ENCODE data around the gene HYCC2. TPM values are rescaled to one million over a fixed set of nuclear protein-coding genes. Genes with fewer than 3 reads are reported as not detected.
"Not testable (repeated sequence)": the region's sequence is repeated elsewhere in the genome, so short reads cannot be mapped to it uniquely, and the experiment has no call there.

HYCC2 gene
- total RNA-seq, 1 donor from 2014 or later, result 6.9 TPM

- no peak for DNase-seq (ENCODE audit: low read depth)
- TF ChIP-seq, protein P1, sequence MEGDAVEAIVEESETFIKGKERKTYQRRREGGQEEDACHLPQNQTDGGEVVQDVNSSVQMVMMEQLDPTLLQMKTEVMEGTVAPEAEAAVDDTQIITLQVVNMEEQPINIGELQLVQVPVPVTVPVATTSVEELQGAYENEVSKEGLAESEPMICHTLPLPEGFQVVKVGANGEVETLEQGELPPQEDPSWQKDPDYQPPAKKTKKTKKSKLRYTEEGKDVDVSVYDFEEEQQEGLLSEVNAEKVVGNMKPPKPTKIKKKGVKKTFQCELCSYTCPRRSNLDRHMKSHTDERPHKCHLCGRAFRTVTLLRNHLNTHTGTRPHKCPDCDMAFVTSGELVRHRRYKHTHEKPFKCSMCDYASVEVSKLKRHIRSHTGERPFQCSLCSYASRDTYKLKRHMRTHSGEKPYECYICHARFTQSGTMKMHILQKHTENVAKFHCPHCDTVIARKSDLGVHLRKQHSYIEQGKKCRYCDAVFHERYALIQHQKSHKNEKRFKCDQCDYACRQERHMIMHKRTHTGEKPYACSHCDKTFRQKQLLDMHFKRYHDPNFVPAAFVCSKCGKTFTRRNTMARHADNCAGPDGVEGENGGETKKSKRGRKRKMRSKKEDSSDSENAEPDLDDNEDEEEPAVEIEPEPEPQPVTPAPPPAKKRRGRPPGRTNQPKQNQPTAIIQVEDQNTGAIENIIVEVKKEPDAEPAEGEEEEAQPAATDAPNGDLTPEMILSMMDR (IDR thresholded peaks at IDR 0.05; ENCODE audit: insufficient read depth, low read length, poor library complexity, severe bottlenecking), result no peak
- Histone ChIP-seq H3K36me3 (ENCODE audit: control insufficient read depth, insufficient read depth, low read length) (no peaks in the 10 kb centered on the region), H3K4me3 (ENCODE audit: low read depth, low read length) (no peak overlapping the region), H3K27me3 (ENCODE audit: control insufficient read depth, insufficient read depth, low read length) (no peaks in the 10 kb centered on the region)
Measured at GRCh38 chr2:201064797-201065329, 6.6 kb downstream of the HYCC2 start.

DNA sequence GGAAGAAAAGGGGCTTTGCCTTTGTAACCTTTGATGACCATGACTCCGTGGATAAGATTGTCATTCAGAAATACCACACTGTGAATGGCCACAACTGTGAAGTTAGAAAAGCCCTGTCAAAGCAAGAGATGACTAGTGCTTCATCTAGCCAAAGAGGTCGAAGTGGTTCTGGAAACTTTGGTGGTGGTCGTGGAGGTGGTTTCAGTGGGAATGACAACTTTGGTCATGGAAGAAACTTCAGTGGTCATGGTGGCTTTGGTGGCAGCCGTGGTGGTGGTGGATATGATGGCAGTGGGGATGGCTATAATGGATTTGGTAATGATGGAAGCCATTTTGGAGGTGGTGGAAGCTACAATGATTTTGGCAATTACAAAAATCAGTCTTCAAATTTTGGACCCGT is 8.0 kb downstream of the HYCC2 start:
- not testable (repeated sequence) for H3K36me3 ChIP-seq (ENCODE audit: control insufficient read depth, insufficient read depth, low read length); H3K27me3 ChIP-seq (ENCODE audit: control insufficient read depth, insufficient read depth, low read length); H3K4me3 ChIP-seq (ENCODE audit: low read depth, low read length); DNase-seq (ENCODE audit: low read depth)

DNA sequence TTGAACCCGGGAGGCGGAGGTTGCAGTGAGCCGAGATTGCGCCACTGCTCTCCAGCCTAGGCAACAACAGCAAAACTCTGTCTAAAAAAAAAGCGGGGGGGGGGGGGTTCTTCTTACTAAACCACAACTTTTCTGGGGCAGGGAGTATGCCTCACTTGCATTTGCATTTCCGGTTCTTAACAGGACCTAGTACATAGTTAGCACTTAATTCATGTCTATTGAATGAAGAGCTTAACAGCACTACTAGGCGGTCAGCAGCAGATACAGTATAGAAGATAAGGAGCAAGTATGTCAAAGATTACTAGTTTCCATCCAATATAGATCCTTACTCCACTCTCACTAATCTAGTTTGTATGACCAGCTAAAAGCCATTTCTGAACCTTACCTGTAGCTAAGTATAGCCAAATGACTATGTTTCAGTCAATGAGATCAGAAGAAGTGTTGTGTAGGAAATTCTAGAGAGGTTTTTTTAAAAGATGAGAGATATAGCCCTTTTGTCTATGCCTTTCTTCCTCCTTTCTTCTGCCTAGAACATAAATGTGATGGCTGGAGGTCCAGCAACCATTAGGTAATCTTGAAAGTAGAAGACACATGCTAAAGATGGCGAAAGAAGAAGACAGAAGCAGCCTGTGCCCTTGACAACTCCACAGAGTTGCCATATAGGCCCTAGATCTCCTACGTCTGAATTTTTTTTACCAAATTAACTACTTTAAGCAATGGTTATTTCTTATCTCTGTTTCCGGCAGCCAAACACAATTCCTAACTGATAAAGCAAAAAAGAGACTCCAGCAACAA is 11.3 kb downstream of the HYCC2 start:
- no peaks in the 10 kb centered on the region for H3K27me3 ChIP-seq (ENCODE audit: control insufficient read depth, insufficient read depth, low read length)
- no peak for DNase-seq (ENCODE audit: low read depth)
- no peaks in the 10 kb centered on the region for H3K36me3 ChIP-seq (ENCODE audit: control insufficient read depth, insufficient read depth, low read length)
- TF ChIP-seq, protein P1 (IDR thresholded peaks at IDR 0.05; ENCODE audit: insufficient read depth, low read length, poor library complexity, severe bottlenecking), result no peak
- H3K4me3 ChIP-seq (ENCODE audit: low read depth, low read length), result no peak overlapping the region

GRCh38 chr2:201058914-201059313 is 12.6 kb downstream of the HYCC2 start:
- Histone ChIP-seq H3K27me3 (ENCODE audit: control insufficient read depth, insufficient read depth, low read length) (no peaks in the 10 kb centered on the region), H3K36me3 (ENCODE audit: control insufficient read depth, insufficient read depth, low read length) (no peaks in the 10 kb centered on the region), H3K4me3 (ENCODE audit: low read depth, low read length) (no peak overlapping the region)
- TF ChIP-seq, protein P1 (IDR thresholded peaks at IDR 0.05; ENCODE audit: insufficient read depth, low read length, poor library complexity, severe bottlenecking), result no peak
- DNase-seq (ENCODE audit: low read depth), result no peak

DNA sequence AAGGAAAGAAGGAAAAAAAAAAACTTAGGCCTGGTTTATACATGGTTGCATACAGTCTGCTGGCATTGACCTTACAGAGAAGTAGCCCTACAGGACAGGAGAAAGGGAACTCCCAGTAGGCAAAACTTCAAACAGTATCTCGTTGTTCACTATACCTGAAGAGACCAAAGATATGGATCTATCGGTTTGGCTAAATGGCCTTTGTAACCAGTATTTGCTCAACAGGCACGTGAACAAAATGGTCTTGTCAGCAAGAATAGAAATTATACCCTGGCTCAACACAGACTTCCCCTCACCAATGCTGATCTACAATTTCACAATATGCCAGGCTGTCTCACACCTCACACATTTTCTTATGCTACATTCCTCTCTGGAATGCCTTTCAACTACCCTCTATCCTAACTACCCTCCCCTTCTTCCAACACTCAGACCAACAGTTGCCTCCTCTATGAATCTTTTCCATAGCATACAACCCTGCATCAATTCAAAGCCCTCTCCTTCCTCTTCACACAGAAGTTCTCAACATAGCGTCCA is 13.7 kb downstream of the HYCC2 start:
- H3K27me3 ChIP-seq (ENCODE audit: control insufficient read depth, insufficient read depth, low read length), result no peaks in the 10 kb centered on the region
- H3K4me3 ChIP-seq (ENCODE audit: low read depth, low read length), result no peak overlapping the region
- TF ChIP-seq, protein P1 (IDR thresholded peaks at IDR 0.05; ENCODE audit: insufficient read depth, low read length, poor library complexity, severe bottlenecking), result no peak
- no peak for DNase-seq (ENCODE audit: low read depth)
- H3K36me3 ChIP-seq (ENCODE audit: control insufficient read depth, insufficient read depth, low read length), result no peaks in the 10 kb centered on the region

- no peaks in the 10 kb centered on the region for H3K36me3 ChIP-seq (ENCODE audit: control insufficient read depth, insufficient read depth, low read length)
- DNase-seq (ENCODE audit: low read depth), result no peak
- no peaks in the 10 kb centered on the region for H3K27me3 ChIP-seq (ENCODE audit: control insufficient read depth, insufficient read depth, low read length)
- no peak overlapping the region for H3K4me3 ChIP-seq (ENCODE audit: low read depth, low read length)
- TF ChIP-seq, protein P1 (IDR thresholded peaks at IDR 0.05; ENCODE audit: insufficient read depth, low read length, poor library complexity, severe bottlenecking), result no peak
Measured at GRCh38 chr2:201057087-201057521, 14.4 kb downstream of the HYCC2 start.
